Measurements from ENCODE around the gene GPAT2. TPM values are rescaled to one million over a fixed set of nuclear protein-coding genes. Genes with fewer than 3 reads are reported as not detected.

Gene GPAT2
- 0.79 and 1.0 TPM in 2 replicates for total RNA-seq

GRCh38 chr2:96034792-96035191 is at the start of gene GPAT2:
Gene GPAT2 (minus strand): TSS chr2:96034916. CDS start chr2:96032359, 2,557 bp downstream.

GRCh38 chr2:95991351-95992094 is 43.2 kb downstream of the GPAT2 start, which contains the start of gene ANKRD36C:
Gene ANKRD36C (minus strand): TSS chr2:95991824. CDS start chr2:95991708, 116 bp downstream.

Other genes with a start within 250 kb of the GPAT2 start
- 24.7 and 25.8 TPM in 2 replicates for gene ANKRD36C, start 43.1 kb downstream of the GPAT2 start, total RNA-seq
- not detected in 2 replicates for gene ADRA2B, start 81.7 kb upstream of the GPAT2 start, total RNA-seq
- not detected in 2 replicates for gene ASTL, start 103.6 kb upstream of the GPAT2 start, total RNA-seq
- gene DUSP2, start 110.5 kb upstream of the GPAT2 start, total RNA-seq: 0.94 and 1.1 TPM in 2 replicates
- 70.5 and 81.0 TPM in 2 replicates for gene STARD7, start 173.9 kb upstream of the GPAT2 start, total RNA-seq
- gene TMEM127, start 231.1 kb upstream of the GPAT2 start, total RNA-seq: 10.6 and 10.7 TPM in 2 replicates
- 62.4 and 66.5 TPM in 2 replicates for gene CIAO1, start 231.3 kb upstream of the GPAT2 start, total RNA-seq